ENCODE measurements around the gene TMPRSS7. TPM values are rescaled to one million over a fixed set of nuclear protein-coding genes. Genes with fewer than 3 reads are reported as not detected.

Gene TMPRSS7
- not detected for polyA plus RNA-seq (2012; ENCODE audit: insufficient read depth, insufficient read length, low read depth)

GRCh38 chr3:112034436-112034835, at the start of gene TMPRSS7:
Gene TMPRSS7, plus strand, starts transcription at chr3:112034736. Its CDS starts 110 bp downstream, at chr3:112034846.
- DNase-seq: no peak
- no peak for TF ChIP-seq CTCF (IDR thresholded peaks at IDR 0.05; ENCODE audit: low read depth, low read length)
- Histone ChIP-seq H3K36me3 (no peaks in the 10 kb centered on the region), H3K4me1 (no peaks in the 10 kb centered on the region), H3K27me3 (no peaks in the 10 kb centered on the region), H3K4me3 (ENCODE audit: low read depth, low read length) (no peak within 1 kb of the TSS), H3K9me3 (no peaks in the 10 kb centered on the region)

- Histone ChIP-seq H3K36me3 (peaks cover 11% of the 10 kb centered on the region), H3K27me3 (no peaks in the 10 kb centered on the region), H3K4me3 (ENCODE audit: low read depth, low read length) (no peak overlapping the region), H3K4me1 (no peaks in the 10 kb centered on the region), H3K9me3 (no peaks in the 10 kb centered on the region)
- DNase-seq: no peak
- no peak for TF ChIP-seq CTCF (IDR thresholded peaks at IDR 0.05; ENCODE audit: low read depth, low read length)
Measured at GRCh38 chr3:111986800-111987199, 47.7 kb upstream of the TMPRSS7 start.

- no peaks in the 10 kb centered on the region for H3K27me3 ChIP-seq
- no peak overlapping the region for H3K4me3 ChIP-seq (ENCODE audit: low read depth, low read length)
- H3K9me3 ChIP-seq: no peaks in the 10 kb centered on the region
- peaks cover 15% of the 10 kb centered on the region for H3K36me3 ChIP-seq
- TF ChIP-seq CTCF (IDR thresholded peaks at IDR 0.05; ENCODE audit: low read depth, low read length): peak; percentile 87
- H3K4me1 ChIP-seq: no peaks in the 10 kb centered on the region
- no peak for DNase-seq
Measured at GRCh38 chr3:111989061-111989678, 45.4 kb upstream of the TMPRSS7 start.

GRCh38 chr3:111993038-111993437, 41.5 kb upstream of the TMPRSS7 start:
- Histone ChIP-seq H3K9me3 (no peaks in the 10 kb centered on the region), H3K4me3 (ENCODE audit: low read depth, low read length) (no peak overlapping the region), H3K36me3 (peaks cover 12% of the 10 kb centered on the region), H3K4me1 (no peaks in the 10 kb centered on the region), H3K27me3 (no peaks in the 10 kb centered on the region)
- TF ChIP-seq CTCF (IDR thresholded peaks at IDR 0.05; ENCODE audit: low read depth, low read length): no peak
- no peak for DNase-seq

GRCh38 chr3:111998636-111999483, 35.7 kb upstream of the TMPRSS7 start, which contains the start of gene TAGLN3:
Gene TAGLN3, plus strand, starts transcription at chr3:111998922. Its CDS starts 501 bp downstream, at chr3:111999423.
- Histone ChIP-seq H3K9me3 (no peaks in the 10 kb centered on the region), H3K27me3 (no peaks in the 10 kb centered on the region), H3K4me3 (ENCODE audit: low read depth, low read length) (peak within 1 kb of the TSS; percentile 79), H3K36me3 (no peaks in the 10 kb centered on the region), H3K4me1 (no peaks in the 10 kb centered on the region)
- TF ChIP-seq CTCF (IDR thresholded peaks at IDR 0.05; ENCODE audit: low read depth, low read length): no peak
- peak; percentile 62 for DNase-seq

All from BE2C (cell line).